C4-2B (cell line): Measurements from ENCODE around the gene SERPINE1.

ENCODE experiments used
- ZFX ChIP-seq: fragments of 450-650 bp; IDR thresholded peaks from 2 replicates; pipeline ENCODE4 v1.6.1; 2017
- TF ChIP-seq, protein P1 (sequence below): fragments of 450-650 bp; conservative IDR thresholded peaks from 2 replicates; pipeline ENCODE4 v1.5.1; 2017; ENCODE audit warnings: mild to moderate bottlenecking

GRCh38 chr7:101096331-101096956, 30.5 kb upstream of the SERPINE1 start:
- TF ChIP-seq, protein P1, sequence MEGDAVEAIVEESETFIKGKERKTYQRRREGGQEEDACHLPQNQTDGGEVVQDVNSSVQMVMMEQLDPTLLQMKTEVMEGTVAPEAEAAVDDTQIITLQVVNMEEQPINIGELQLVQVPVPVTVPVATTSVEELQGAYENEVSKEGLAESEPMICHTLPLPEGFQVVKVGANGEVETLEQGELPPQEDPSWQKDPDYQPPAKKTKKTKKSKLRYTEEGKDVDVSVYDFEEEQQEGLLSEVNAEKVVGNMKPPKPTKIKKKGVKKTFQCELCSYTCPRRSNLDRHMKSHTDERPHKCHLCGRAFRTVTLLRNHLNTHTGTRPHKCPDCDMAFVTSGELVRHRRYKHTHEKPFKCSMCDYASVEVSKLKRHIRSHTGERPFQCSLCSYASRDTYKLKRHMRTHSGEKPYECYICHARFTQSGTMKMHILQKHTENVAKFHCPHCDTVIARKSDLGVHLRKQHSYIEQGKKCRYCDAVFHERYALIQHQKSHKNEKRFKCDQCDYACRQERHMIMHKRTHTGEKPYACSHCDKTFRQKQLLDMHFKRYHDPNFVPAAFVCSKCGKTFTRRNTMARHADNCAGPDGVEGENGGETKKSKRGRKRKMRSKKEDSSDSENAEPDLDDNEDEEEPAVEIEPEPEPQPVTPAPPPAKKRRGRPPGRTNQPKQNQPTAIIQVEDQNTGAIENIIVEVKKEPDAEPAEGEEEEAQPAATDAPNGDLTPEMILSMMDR = no peak
- TF ChIP-seq ZFX = no peak
